Measurements from ENCODE around the gene RARRES2.
"Not testable (repeated sequence)": the region's sequence is repeated elsewhere in the genome, so short reads cannot be mapped to it uniquely, and the experiment has no call there.

The RARRES2 gene

GRCh38 chr7:150296802-150297201, 44.6 kb downstream of the RARRES2 start:
- not testable (repeated sequence) for H3K27ac ChIP-seq

DNA sequence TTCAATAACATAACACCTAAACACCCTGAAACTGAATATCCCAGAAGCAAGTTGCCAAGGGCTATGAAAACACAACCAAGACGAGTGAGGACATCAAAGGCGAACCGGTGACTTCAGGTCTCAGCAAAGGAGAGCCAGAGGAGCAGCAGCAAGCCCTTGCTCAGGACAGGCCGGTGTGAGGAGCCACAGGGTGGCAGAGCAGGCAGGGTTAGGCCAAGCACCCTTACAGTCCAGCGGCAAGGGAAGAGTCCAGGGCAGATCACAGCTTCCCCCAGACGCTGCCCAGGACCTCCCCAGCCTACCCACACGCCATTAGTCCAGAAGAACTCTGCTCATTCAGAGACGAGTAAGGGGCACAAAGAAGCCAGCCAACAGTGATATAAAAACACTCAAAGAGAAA, 45.8 kb downstream of the RARRES2 start:
- H3K27ac ChIP-seq = not testable (repeated sequence)

DNA sequence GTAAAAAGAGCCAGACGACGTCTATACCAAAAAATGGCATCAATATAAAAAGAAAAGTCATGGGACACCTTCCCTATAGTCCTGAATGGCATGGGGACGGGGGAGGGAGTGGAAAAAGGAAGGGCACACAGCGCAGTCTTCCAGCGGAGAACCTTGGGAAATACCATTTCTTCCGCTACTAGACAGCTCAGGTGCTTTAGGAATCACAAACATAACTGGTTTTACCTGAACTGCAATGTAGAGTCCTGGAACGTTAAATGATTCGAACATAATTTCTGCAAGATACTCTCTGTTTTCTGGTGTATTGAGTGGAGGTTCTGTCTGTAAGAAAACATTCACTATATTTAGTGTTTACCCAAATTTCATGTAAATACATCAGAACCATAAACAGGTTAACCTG, 46.4 kb downstream of the RARRES2 start:
- not testable (repeated sequence) for H3K27ac ChIP-seq

- H3K27ac ChIP-seq = not testable (repeated sequence)
Observed at GRCh38 chr7:150290317-150290716, 51.1 kb downstream of the RARRES2 start.

GRCh38 chr7:150288816-150289215, 52.6 kb downstream of the RARRES2 start:
- H3K27ac ChIP-seq = not testable (repeated sequence)
